GM19240 (cell line): Measurements from ENCODE around the gene ZYX.

ENCODE experiments used
- DNase-seq: peaks from one replicate; pipeline ENCODE4 v3.0.0; 2011; ENCODE audit warnings: low spot score; ENCODE audit not compliant: insufficient read length

The ZYX gene

GRCh38 chr7:143380646-143381426, at the start of gene ZYX:
Gene ZYX (plus strand): TSS chr7:143381345. CDS start chr7:143381572, 227 bp downstream.
- peak; percentile 92 for DNase-seq

- DNase-seq, result no peak
These were observed 46.9 kb upstream of the ZYX start for GRCh38 chr7:143334244-143334643.

DNA sequence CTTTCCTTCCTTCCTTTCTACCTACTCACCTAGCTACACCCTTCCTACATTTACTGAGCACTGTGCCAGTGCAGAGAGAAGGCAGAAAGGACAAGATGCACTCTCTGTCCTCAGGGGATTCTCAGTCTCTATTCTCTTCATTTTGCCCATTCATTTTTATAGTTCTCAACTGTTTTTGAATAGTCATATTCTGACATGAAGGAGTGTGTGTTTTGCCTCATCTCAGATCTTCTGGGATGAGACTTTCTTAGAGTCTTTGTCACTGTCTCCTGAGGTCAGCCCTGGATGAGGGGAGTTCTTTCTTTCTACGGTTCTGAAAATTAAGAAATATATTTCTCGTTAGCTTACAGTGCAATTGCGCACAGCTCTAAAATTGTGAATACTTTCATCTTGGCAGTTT, 43.9 kb upstream of the ZYX start:
- no peak for DNase-seq

DNA sequence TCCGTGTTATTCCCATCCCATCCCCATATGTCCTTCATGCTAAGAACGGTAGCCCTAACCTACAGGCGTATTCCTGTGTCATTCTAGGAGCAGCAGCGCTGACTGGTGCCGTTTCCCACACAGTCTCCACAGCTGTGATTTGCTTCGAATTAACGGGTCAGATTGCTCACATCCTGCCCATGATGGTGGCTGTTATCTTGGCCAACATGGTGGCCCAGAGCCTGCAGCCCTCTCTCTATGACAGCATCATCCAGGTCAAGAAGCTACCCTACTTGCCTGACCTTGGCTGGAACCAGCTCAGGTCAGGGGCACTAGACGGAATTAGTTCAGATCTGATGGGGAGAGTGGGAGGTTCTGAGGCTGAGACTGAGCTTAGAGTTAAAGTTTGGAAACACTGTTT, 39.3 kb upstream of the ZYX start:
- no peak for DNase-seq

DNA sequence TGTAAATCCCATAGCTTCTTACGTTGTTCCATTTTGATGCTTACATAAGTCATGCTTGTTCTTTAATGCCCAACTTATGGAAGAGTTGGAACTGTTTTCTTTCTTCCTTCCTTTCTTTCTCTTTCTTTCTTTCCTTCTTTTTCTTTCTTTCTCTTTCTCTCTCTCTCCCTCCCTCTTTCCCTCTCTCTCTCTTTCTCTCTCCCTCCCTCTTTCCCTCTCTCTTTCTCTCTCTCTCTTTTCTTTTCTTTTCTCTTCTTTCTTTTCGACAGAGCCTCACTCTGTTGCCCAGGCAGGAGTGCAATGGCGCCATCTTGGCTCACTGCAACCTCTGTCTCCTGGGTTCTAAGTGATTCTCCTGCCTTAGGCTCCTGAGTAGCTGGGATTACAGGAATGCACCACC, 37.5 kb upstream of the ZYX start:
- DNase-seq, result no peak

- no peak for DNase-seq
These were observed 35.7 kb upstream of the ZYX start for GRCh38 chr7:143345428-143345900.

GRCh38 chr7:143346018-143346417, 35.1 kb upstream of the ZYX start:
- DNase-seq, result no peak

- DNase-seq, result no peak
These were observed 33.2 kb upstream of the ZYX start for GRCh38 chr7:143347950-143348349.

- no peak for DNase-seq
These were observed 30.1 kb upstream of the ZYX start for GRCh38 chr7:143351060-143351459.

DNA sequence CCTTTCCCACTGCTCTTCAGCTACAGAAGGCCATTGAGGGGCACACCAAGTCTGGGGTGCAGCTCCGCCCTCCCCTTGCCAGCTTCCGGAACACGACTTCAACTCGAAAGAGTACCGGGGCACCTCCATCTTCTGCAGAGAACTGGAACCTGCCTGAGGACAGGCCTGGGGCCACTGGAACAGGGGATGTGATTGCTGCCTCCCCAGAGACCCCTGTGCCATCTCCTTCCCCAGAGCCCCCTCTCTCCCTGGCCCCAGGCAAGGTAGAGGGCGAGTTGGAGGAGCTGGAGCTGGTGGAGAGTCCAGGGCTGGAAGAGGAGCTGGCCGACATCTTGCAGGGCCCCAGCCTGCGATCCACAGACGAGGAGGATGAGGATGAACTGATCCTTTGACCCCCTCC, 29.6 kb upstream of the ZYX start:
- no peak for DNase-seq

- DNase-seq, result no peak
These were observed 28.6 kb upstream of the ZYX start for GRCh38 chr7:143352531-143353002.

- DNase-seq, result no peak
These were observed 26.8 kb upstream of the ZYX start for GRCh38 chr7:143354376-143354775.

GRCh38 chr7:143354965-143355364, 26.2 kb upstream of the ZYX start:
- no peak for DNase-seq

GRCh38 chr7:143355450-143356385, 25.4 kb upstream of the ZYX start:
- DNase-seq, result no peak

DNA sequence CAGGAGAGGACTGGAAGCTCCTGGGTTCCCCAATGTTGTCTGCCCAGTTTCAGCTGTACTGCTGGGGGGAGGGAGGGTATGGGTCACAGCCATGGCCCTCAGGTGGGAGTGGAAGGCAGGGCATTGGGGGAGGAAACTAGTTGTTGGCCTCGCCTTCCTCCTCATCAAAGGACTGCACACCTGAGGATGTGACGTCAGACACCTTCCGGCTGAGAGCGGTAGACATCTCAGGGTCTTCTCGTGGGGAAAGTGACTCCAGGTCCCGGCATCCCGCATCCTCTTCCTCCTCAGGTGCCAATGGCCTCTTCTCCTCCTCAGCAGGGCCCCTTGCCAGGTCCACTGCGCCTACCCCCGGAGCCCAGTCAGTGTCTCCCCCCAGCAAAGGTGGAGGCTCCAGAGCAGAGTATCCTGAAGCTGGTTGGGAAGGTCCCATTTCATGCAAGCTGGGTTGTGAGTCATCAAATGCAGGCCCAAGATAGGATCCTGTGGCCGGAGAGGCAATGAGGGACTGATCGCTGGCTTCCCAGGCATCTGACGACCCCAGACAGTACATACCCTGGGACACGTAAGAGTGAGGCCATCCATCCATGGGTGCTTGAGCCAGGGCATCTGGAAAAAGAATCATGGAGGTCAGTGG, 24.6 kb upstream of the ZYX start:
- no peak for DNase-seq

DNA sequence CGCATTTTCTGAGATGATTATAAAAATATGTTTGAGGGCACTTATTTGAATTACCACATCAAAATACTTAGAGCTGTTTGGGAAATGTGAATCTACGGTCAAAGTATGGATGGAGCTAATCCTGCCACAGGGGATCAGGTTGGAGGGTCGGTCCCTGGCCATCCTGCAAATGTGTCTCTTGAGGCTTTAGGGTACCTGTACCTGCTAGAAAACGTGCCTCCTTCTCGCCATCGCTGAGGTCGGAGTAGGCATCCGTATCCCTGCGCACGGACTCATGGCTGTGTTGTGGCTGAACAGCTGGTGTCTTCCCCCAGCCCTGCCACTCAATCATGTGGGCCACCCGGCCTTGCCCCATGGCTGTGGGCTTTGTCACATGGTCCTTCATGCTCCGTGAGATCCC, 22.5 kb upstream of the ZYX start:
- DNase-seq, result no peak

GRCh38 chr7:143359771-143360353, 21.3 kb upstream of the ZYX start:
- DNase-seq, result no peak

DNA sequence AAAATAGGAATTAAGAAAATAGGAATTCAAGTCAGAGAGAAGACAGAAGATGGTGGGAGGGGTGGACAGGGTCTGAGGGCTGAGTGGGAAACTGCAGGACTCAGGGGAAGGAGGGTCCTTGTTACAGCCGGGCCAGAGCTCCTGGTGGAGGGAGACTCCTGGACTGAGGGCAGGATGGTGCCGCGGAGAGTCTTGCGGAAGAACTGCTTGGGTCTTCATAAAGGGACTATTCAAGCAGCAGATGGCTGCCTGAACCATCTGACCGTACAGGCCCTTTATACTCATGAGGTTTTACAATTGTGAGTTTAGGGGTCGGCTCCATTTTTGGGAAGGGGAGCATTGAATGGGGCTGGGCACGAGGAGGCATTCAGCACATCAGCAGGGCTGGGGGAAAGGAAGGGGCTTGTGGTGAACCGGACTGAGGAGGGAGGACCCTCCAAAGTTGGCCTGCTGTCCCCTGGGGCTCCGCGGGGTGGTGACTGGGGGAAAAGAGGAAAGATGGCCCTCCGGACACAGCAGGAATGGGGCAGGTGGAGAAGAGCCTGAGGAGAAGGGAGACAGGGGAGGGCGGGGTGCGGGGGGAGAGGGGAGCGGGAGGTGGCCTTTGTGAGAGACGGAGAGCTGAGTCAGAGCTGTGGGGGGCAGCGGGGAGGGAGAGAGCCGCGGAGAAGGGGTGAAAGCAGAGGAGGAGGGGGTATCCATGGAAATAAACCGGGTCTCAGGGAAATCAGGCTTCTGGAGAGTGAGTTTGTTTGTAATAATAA, 20.2 kb upstream of the ZYX start:
- no peak for DNase-seq

GRCh38 chr7:143361552-143362130, 19.5 kb upstream of the ZYX start:
- no peak for DNase-seq
